HG02852 (cell line): Measurements from ENCODE around the gene ANKRD35.
A peak's percentile ranks its signal among the peaks of the same experiment; 100 is the strongest.
"Not testable (repeated sequence)": the region's sequence is repeated elsewhere in the genome, so short reads cannot be mapped to it uniquely, and the experiment has no call there.

Experiments used
- ATAC-seq: cut with Tn5 transposase; IDR thresholded peaks from one replicate; pipeline ENCODE4 v1.9.1; 2021; ENCODE audit warnings: mild to moderate bottlenecking, moderate library complexity; ENCODE audit not compliant: unreplicated experiment

The ANKRD35 gene

GRCh38 chr1:145885738-145886287, at the start of gene ANKRD35:
TSS of gene ANKRD35 (minus strand) at chr1:145885866. CDS start at chr1:145885758, 108 bp downstream.
- ATAC-seq = peak; percentile 100

- ATAC-seq = not testable (repeated sequence)
Measured at GRCh38 chr1:145932522-145933009, 46.9 kb upstream of the ANKRD35 start.

GRCh38 chr1:145927916-145928643, 42.4 kb upstream of the ANKRD35 start:
- ATAC-seq = no peak

- peak; percentile 97 for ATAC-seq
Measured at GRCh38 chr1:145927063-145927886, 41.6 kb upstream of the ANKRD35 start, which contains the start of gene RBM8A. TSS of gene RBM8A (minus strand) at chr1:145927484. CDS start at chr1:145927426, 58 bp downstream.

GRCh38 chr1:145926686-145927062, 41.0 kb upstream of the ANKRD35 start:
- ATAC-seq = peak; percentile 4

GRCh38 chr1:145922266-145922665, 36.6 kb upstream of the ANKRD35 start:
- ATAC-seq = no peak

GRCh38 chr1:145920297-145920696, 34.6 kb upstream of the ANKRD35 start:
- not testable (repeated sequence) for ATAC-seq

- no peak for ATAC-seq
Measured at GRCh38 chr1:145918992-145919939, 33.6 kb upstream of the ANKRD35 start.

- peak; percentile 90 for ATAC-seq
Measured at GRCh38 chr1:145918144-145918991, 32.7 kb upstream of the ANKRD35 start, which contains the start of gene PEX11B. TSS of gene PEX11B (minus strand) at chr1:145918717. CDS start at chr1:145918688, 29 bp downstream.

GRCh38 chr1:145917595-145917994, 31.9 kb upstream of the ANKRD35 start:
- no peak for ATAC-seq

GRCh38 chr1:145916745-145917144, 31.1 kb upstream of the ANKRD35 start:
- ATAC-seq = no peak

- no peak for ATAC-seq
Measured at GRCh38 chr1:145912128-145912641, 26.5 kb upstream of the ANKRD35 start.

GRCh38 chr1:145908653-145909052, 23.0 kb upstream of the ANKRD35 start:
- ATAC-seq = no peak

- ATAC-seq = no peak
Measured at GRCh38 chr1:145906954-145907753, 21.5 kb upstream of the ANKRD35 start.

- no peak for ATAC-seq
Measured at GRCh38 chr1:145901312-145902021, 15.8 kb upstream of the ANKRD35 start.

- ATAC-seq = no peak
Measured at GRCh38 chr1:145898756-145899155, 13.1 kb upstream of the ANKRD35 start.

GRCh38 chr1:145897969-145898368, 12.3 kb upstream of the ANKRD35 start:
- no peak for ATAC-seq

GRCh38 chr1:145895471-145895870, 9.8 kb upstream of the ANKRD35 start:
- ATAC-seq = no peak
